K562 (cell line): ENCODE measurements around the gene C16orf74. TPM values are rescaled to one million over a fixed set of nuclear protein-coding genes. Genes with fewer than 3 reads are reported as not detected.

ENCODE experiments used
- ATAC-seq: fragments of 200-7000 bp; cut with Tn5 transposase; 3 replicates; pipeline ENCODE4 v1.9.1; 2020; ENCODE audit warnings: moderate library complexity
- BruUV-seq: library from RNA; stranded (reverse); fragments of 400-500 nt; replicated peaks from 2 replicates; lab custom pipeline; 2021; lab: Mats Ljungman, UMichigan
- CTCF ChIA-PET: fragments of 300-600 bp; formaldehyde crosslinking; extraction: SDS; loops from one replicate; lab custom pipeline; 2021; ENCODE audit warnings: low intra/inter-chr PET ratio; lab: Yijun Ruan, JAX
- POLR2A ChIA-PET: fragments of 300-600, 350-650 bp; sonication (Branson Sonifier 250); formaldehyde crosslinking; extraction: SDS; loops from one replicate; lab custom pipeline; 2021; ENCODE audit warnings: antibody characterized with exemption, inconsistent platforms; lab: Yijun Ruan, JAX
- DNase-seq, 4 experiments: peaks; one replicate each; pipeline versions ENCODE4 v3.0.0 to v3.0.0-alpha.2; 2011 to 2018; ENCODE audit warnings: low spot score in 3 of 4, mixed read lengths in 3 of 4; ENCODE audit errors: extremely low read depth in 1 of 4
- FAIRE-seq: peaks from 2 replicates; lab custom pipeline; 2011; peaks lifted over from hg19 to GRCh38; lab: Jason Lieb, UNC
- H2AFZ ChIP-seq: 2 replicates; pipeline ENCODE4 v1.6.0; 2011; ENCODE audit warnings: low read depth, low read length, control low read depth, inconsistent platforms
- H3K27ac ChIP-seq: fragments of 200-600 bp; 3 replicates; pipeline ENCODE4 v1.8.0; 2011; ENCODE audit warnings: low read depth, mild to moderate bottlenecking, control low read depth, inconsistent platforms, low read length, moderate library complexity, mixed read lengths; ENCODE audit errors: extremely low read depth
- H3K27me3 ChIP-seq, 2 experiments: fragments of 300-600 bp in 1 of 2; 2 replicates in 1 of 2; 3 replicates in 1 of 2; pipeline versions ENCODE4 v1.6.0 to v1.8.0; 2011; ENCODE audit warnings: inconsistent platforms in 2 of 2, low read length in 2 of 2, mild to moderate bottlenecking in 1 of 2, mixed read lengths in 1 of 2, moderate library complexity in 1 of 2; ENCODE audit not compliant: control insufficient read depth in 2 of 2, insufficient read depth in 2 of 2
- H3K36me3 ChIP-seq: fragments of 300-600 bp; 3 replicates; pipeline ENCODE4 v1.8.0; 2011; ENCODE audit warnings: mild to moderate bottlenecking, low read length, inconsistent platforms; ENCODE audit not compliant: control insufficient read depth, insufficient read depth
- H3K4me1 ChIP-seq, 2 experiments: fragments of 200-600 bp in 1 of 2; replicated peaks in 1 of 2; 2 replicates in 1 of 2; 3 replicates in 1 of 2; pipeline versions ENCODE4 v1.5.1 to v1.8.0; 2011; ENCODE audit warnings: inconsistent platforms in 2 of 2, low read length in 2 of 2, mild to moderate bottlenecking in 1 of 2, mixed read lengths in 1 of 2, moderate library complexity in 1 of 2; ENCODE audit not compliant: control insufficient read depth in 2 of 2, insufficient read depth in 2 of 2
- H3K4me2 ChIP-seq: 2 replicates; pipeline ENCODE4 v1.6.1; 2011; ENCODE audit warnings: low read length, control low read depth, inconsistent platforms, mixed read lengths; ENCODE audit not compliant: insufficient read depth
- H3K4me3 ChIP-seq: fragments of 200-600 bp; sonication (generic), shearing (Covaris generic); 2 replicates; pipeline ENCODE4 v1.5.1; 2016; ENCODE audit warnings: control low read depth, inconsistent platforms
- H3K79me2 ChIP-seq: fragments of 200-600 bp; 3 replicates; pipeline ENCODE4 v1.8.0; 2011; ENCODE audit warnings: low read length, inconsistent platforms; ENCODE audit not compliant: control insufficient read depth, insufficient read depth
- H3K9ac ChIP-seq, 2 experiments: 2 replicates each; pipeline versions ENCODE4 v1.6.0 to v1.6.1; 2011; ENCODE audit warnings: low read depth in 2 of 2, low read length in 2 of 2, control low read depth in 1 of 2, inconsistent platforms in 1 of 2, mild to moderate bottlenecking in 1 of 2, mixed read lengths in 1 of 2; ENCODE audit not compliant: insufficient read depth in 1 of 2
- H3K9me1 ChIP-seq: one replicate; pipeline ENCODE4 v1.6.0; 2011; ENCODE audit warnings: inconsistent platforms, mild to moderate bottlenecking, low read length, moderate library complexity; ENCODE audit not compliant: control insufficient read depth, insufficient read depth
- H3K9me3 ChIP-seq: replicated peaks from 2 replicates; pipeline ENCODE4 v1.5.1; 2011; ENCODE audit warnings: low read depth, low read length, inconsistent platforms; ENCODE audit not compliant: control insufficient read depth, insufficient read depth
- H4K20me1 ChIP-seq: replicated peaks from 2 replicates; pipeline ENCODE4 v1.6.1; 2011; ENCODE audit warnings: low read length, inconsistent platforms, mixed read lengths; ENCODE audit not compliant: control insufficient read depth, insufficient read depth
- DLX4 ChIP-seq: fragments of 250-450 bp; sonication (Bioruptor Pico); IDR thresholded peaks from 2 replicates; pipeline ENCODE4 v1.6.1; 2021; ENCODE audit warnings: mild to moderate bottlenecking
- ELK1 ChIP-seq: sonication (generic); formaldehyde crosslinking; IDR thresholded peaks from 2 replicates; pipeline ENCODE4 v1.8.1; 2022; ENCODE audit warnings: missing genetic modification reagents
- EWSR1 ChIP-seq: fragments of 450-650 bp; IDR thresholded peaks from 2 replicates; pipeline ENCODE4 v1.6.1; 2018; ENCODE audit warnings: borderline replicate concordance, mild to moderate bottlenecking, low read depth, moderate library complexity; ENCODE audit not compliant: partially characterized antibody
- KDM5B ChIP-seq: fragments of 200-600 bp; sonication (generic); IDR thresholded peaks from 2 replicates; pipeline ENCODE4 v1.6.1; 2012; ENCODE audit warnings: low read depth, mild to moderate bottlenecking, moderate library complexity, low read length, control low read depth, inconsistent platforms; ENCODE audit not compliant: insufficient replicate concordance
- MAFG ChIP-seq: fragments of 450-650 bp; conservative IDR thresholded peaks from 2 replicates; pipeline ENCODE4 v1.6.1; 2016; ENCODE audit warnings: missing genetic modification characterization, missing compliant biosample characterization
- MAX ChIP-seq: sonication (generic); formaldehyde crosslinking; IDR thresholded peaks from 2 replicates; pipeline ENCODE4 v1.9.0; 2022; ENCODE audit warnings: mild to moderate bottlenecking, missing genetic modification reagents
- MXD1 ChIP-seq: fragments of 250-450 bp; sonication (Bioruptor Pico); IDR thresholded peaks from 2 replicates; pipeline ENCODE4 v1.8.0; 2021; ENCODE audit warnings: borderline replicate concordance, mild to moderate bottlenecking, moderate library complexity; ENCODE audit not compliant: poor library complexity, severe bottlenecking
- NFIC ChIP-seq: fragments of 450-650 bp; IDR thresholded peaks from 2 replicates; pipeline ENCODE4 v1.6.1; 2017; ENCODE audit warnings: mild to moderate bottlenecking, inconsistent platforms
- SRF ChIP-seq, 2 experiments: fragments of 250-450, 450-650 bp in 1 of 2; sonication (Bioruptor Pico) in 1 of 2; sonication (generic) in 1 of 2; formaldehyde crosslinking; IDR thresholded peaks; 2 replicates each; pipeline versions ENCODE4 v1.5.0 to v1.5.1; 2020 to 2022; ENCODE audit warnings: mild to moderate bottlenecking in 1 of 2, missing genetic modification reagents in 1 of 2
- THAP7 ChIP-seq: fragments of 250-450 bp; sonication (Bioruptor Pico); IDR thresholded peaks from 2 replicates; pipeline ENCODE4 v1.5.0; 2021
- USF1 ChIP-seq: sonication (generic); formaldehyde crosslinking; IDR thresholded peaks from 2 replicates; pipeline ENCODE4 v1.9.0; 2022; ENCODE audit warnings: mild to moderate bottlenecking, missing genetic modification reagents
- YBX1 ChIP-seq: fragments of 450-650 bp; IDR thresholded peaks from 2 replicates; pipeline ENCODE4 v1.7.1; 2016; ENCODE audit warnings: mild to moderate bottlenecking
- ZNF445 ChIP-seq: fragments of 250-450 bp; sonication (Bioruptor Pico); IDR thresholded peaks from 2 replicates; pipeline ENCODE4 v1.4.0; 2020; ENCODE audit warnings: low read depth, mild to moderate bottlenecking, moderate library complexity
- ZNF511 ChIP-seq: sonication (generic); formaldehyde crosslinking; IDR thresholded peaks from 2 replicates; pipeline ENCODE4 v1.8.0; 2022; ENCODE audit warnings: mild to moderate bottlenecking, missing genetic modification reagents
- WGBS: fragments of 100-300 bp; shearing (Covaris generic); methylation state at CpG from one replicate; pipeline ENCODE4 v1.1.6; 2016; ENCODE audit warnings: low coverage, mixed read lengths; ENCODE audit not compliant: insufficient coverage; ENCODE audit errors: missing lambda C conversion rate; 5-methylcytosine and 5-hydroxymethylcytosine counted together
- in situ Hi-C: fragments of 300-500 bp; cut with MboI; formaldehyde crosslinking; loops from 4 replicates; pipeline ENCODE4 v1.15.0; 2018; ENCODE audit warnings: inconsistent platforms, mixed read lengths
- intact Hi-C: fragments of 100-400 bp; cut with micrococcal nuclease; formaldehyde crosslinking; loops from 2 replicates; pipeline ENCODE4 v1.14.2; 2022
- polyA plus RNA-seq, 8 experiments: library from polyadenylated mRNA; depleted of rRNA in 4 of 8; stranded (reverse) in 5 of 8; unstranded in 3 of 8; fragments of >200 nt; fragmentation: Nextera tagmentation in 2 of 8; fragmentation: Illumina TruSeq in 1 of 8; extraction: Ambion mirVana in 2 of 8; extraction: Trizol in 1 of 8; gene quantifications; 2 replicates each; pipeline versions ENCODE4 v1.2.1 to v1.2.3, GENCODE V29; 2011 to 2014; ENCODE audit warnings: inconsistent platforms in 1 of 8, missing spikeins in 1 of 8
- total RNA-seq, 7 experiments: library from RNA; depleted of rRNA in 6 of 7; stranded (reverse); fragments of >200 nt in 6 of 7; fragmentation: Illumina TruSeq in 2 of 7; extraction: Trizol in 2 of 7; gene quantifications; 2 replicates each; pipeline versions ENCODE4 v1.2.1 to v1.2.3, GENCODE V29; 2011 to 2021; ENCODE audit warnings: low replicate concordance in 1 of 7

Gene C16orf74
- total and polyA plus RNA-seq, 9 of the 15 experiments (the other 6 are each of a cell fraction or from before 2014, with no cell fraction given), result not detected

GRCh38 chr16:85733155-85733838 lies 17.6 kb downstream of the C16orf74 start (continued):
- TF ChIP-seq ELK1, result no peak
- TF ChIP-seq MAFG (tag), result no peak
- no peak for TF ChIP-seq EWSR1
- TF ChIP-seq SRF (CRISPR knock-in tag; IDR thresholded peaks at IDR 0.05), result 0 out of 4 replicates have a peak, but pooled peaks of 1 of the 2 experiments have one; percentile 20
- peak; percentile 19; the same call in 1 of the 2 replicates for TF ChIP-seq MAX

- H2AFZ ChIP-seq, result no peak overlapping the region
- H3K9me3 ChIP-seq, result no peaks in the 10 kb centered on the region
- DNase-seq (no peak), ATAC-seq (no peak)
- peaks cover 2 to 19% of the 10 kb centered on the region in 2 experiments; a peak in 4 of 5 replicates for H3K4me1 ChIP-seq
- no peaks in the 10 kb centered on the region for H3K79me2 ChIP-seq
- no peak overlapping the region for H3K27ac ChIP-seq
- WGBS, result 37% methylated on average over 5 of the region's 5 CpGs
- H3K36me3 ChIP-seq, result no peaks in the 10 kb centered on the region
- intact Hi-C loops, result no loop called here
- POLR2A ChIA-PET, result interaction anchor here (0.6 kb wide), 1 partner anchor 1006 kb away, joined by 4 read pairs; no protein-coding TSS in a partner anchor
- TF ChIP-seq NFIC (peak; percentile 58), KDM5B (no peak), USF1 (CRISPR knock-in tag) (0 out of 2 replicates have a peak, but pooled peaks have one; percentile 27), DLX4 (CRISPR knock-in tag) (no peak), MXD1 (CRISPR knock-in tag) (no peak), ZNF511 (CRISPR knock-in tag) (no peak), YBX1 (no peak), ZNF445 (no peak), THAP7 (CRISPR knock-in tag) (no peak)
- TF ChIP-seq, all 486 proteins: peak for 2
- no peak overlapping the region for H3K4me3 ChIP-seq
- H3K27me3 ChIP-seq, result peaks cover 16 to 55% of the 10 kb centered on the region in 2 experiments; a peak in 4 of 5 replicates
- FAIRE-seq, result no peak
- H4K20me1 ChIP-seq, result peaks cover 8% of the 10 kb centered on the region; the same call in 1 of the 2 replicates
- no peak overlapping the region for H3K4me2 ChIP-seq
- BruUV-seq, result no TSS peak
- H3K9me1 ChIP-seq, result peaks cover 2% of the 10 kb centered on the region
- CTCF ChIA-PET, result no interaction called here
- no peak overlapping the region for H3K9ac ChIP-seq
- in situ Hi-C loops, result no loop called here
These were observed 19.7 kb downstream of the C16orf74 start for GRCh38 chr16:85731179-85731578.
